Measurements from ENCODE around the gene NTRK2.

NTRK2 gene

GRCh38 chr9:84785792-84786547, 116.4 kb downstream of the NTRK2 start:
- no peak for DNase-seq

GRCh38 chr9:84788803-84789462, 119.4 kb downstream of the NTRK2 start:
- no peak for DNase-seq

GRCh38 chr9:84789463-84789830, 119.9 kb downstream of the NTRK2 start:
- DNase-seq: no peak

GRCh38 chr9:84791643-84792042, 122.1 kb downstream of the NTRK2 start:
- no peak for DNase-seq

- DNase-seq: no peak
Observed at GRCh38 chr9:84793251-84793650, 123.7 kb downstream of the NTRK2 start.

GRCh38 chr9:84794981-84795637, 125.6 kb downstream of the NTRK2 start:
- DNase-seq: no peak

GRCh38 chr9:84796404-84796803, 126.9 kb downstream of the NTRK2 start:
- no peak for DNase-seq

GRCh38 chr9:84799251-84799650, 129.7 kb downstream of the NTRK2 start:
- no peak for DNase-seq

- no peak for DNase-seq
Observed at GRCh38 chr9:84804951-84805694, 135.6 kb downstream of the NTRK2 start.

GRCh38 chr9:84807431-84807830, 137.9 kb downstream of the NTRK2 start:
- no peak for DNase-seq

GRCh38 chr9:84807870-84808390, 138.4 kb downstream of the NTRK2 start:
- no peak for DNase-seq

- DNase-seq: no peak
Observed at GRCh38 chr9:84808416-84808815, 138.9 kb downstream of the NTRK2 start.

- DNase-seq: no peak
Observed at GRCh38 chr9:84811072-84811750, 141.7 kb downstream of the NTRK2 start.

- DNase-seq: no peak
Observed at GRCh38 chr9:84811751-84812074, 142.2 kb downstream of the NTRK2 start.

- no peak for DNase-seq
Observed at GRCh38 chr9:84812355-84812754, 142.8 kb downstream of the NTRK2 start.

- no peak for DNase-seq
Observed at GRCh38 chr9:84812847-84813246, 143.3 kb downstream of the NTRK2 start.

- DNase-seq: no peak
Observed at GRCh38 chr9:84815554-84815953, 146.0 kb downstream of the NTRK2 start.

GRCh38 chr9:84817038-84817437, 147.5 kb downstream of the NTRK2 start:
- no peak for DNase-seq

- DNase-seq: no peak
Observed at GRCh38 chr9:84818791-84819190, 149.3 kb downstream of the NTRK2 start.

- no peak for DNase-seq
Observed at GRCh38 chr9:84819491-84819991, 150.0 kb downstream of the NTRK2 start.

- DNase-seq: no peak
Observed at GRCh38 chr9:84821431-84821830, 151.9 kb downstream of the NTRK2 start.

GRCh38 chr9:84822589-84823233, 153.2 kb downstream of the NTRK2 start:
- no peak for DNase-seq
